ENCODE data around the gene SETD1A.

- TF ChIP-seq CTCF (IDR thresholded peaks at IDR 0.05) = no peak
- no peak for TF ChIP-seq POLR2A (IDR thresholded peaks at IDR 0.05)
- no peak for TF ChIP-seq POLR2AphosphoS5 (IDR thresholded peaks at IDR 0.05)
These were observed 49.0 kb downstream of the SETD1A start for GRCh38 chr16:31006589-31006988.
